Measurements from ENCODE around the gene MON1A. TPM values are rescaled to one million over a fixed set of nuclear protein-coding genes. Genes with fewer than 3 reads are reported as not detected.

Gene MON1A
- total and polyA plus RNA-seq, 4 donors, result 7.0 to 12.3 (median 9.4) TPM

DNA sequence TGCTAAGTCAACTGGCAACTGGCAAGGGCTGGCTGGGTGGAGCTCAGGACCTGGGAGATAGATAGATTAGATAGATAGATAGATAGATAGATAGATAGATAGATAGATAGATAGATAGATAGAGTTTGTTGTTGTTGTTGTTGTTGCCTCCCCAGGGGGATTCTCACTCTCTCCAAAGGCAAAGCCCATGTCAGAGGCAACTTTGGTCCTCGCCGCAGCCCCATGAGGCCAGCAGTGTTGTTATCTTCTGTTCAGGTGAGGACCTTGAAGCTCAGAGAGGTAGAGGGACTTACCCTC is 18.5 kb downstream of the MON1A start:
- Histone ChIP-seq H3K36me3 (ENCODE audit: control insufficient read depth in 4 of 4, insufficient read depth in 4 of 4, low read length in 4 of 4) (peaks cover 0 to 36% (median 3%) of the 10 kb centered on the region in 4 donors), H3K4me3 (no peak overlapping the region), H3K4me1 (ENCODE audit: control insufficient read depth in 5 of 5, insufficient read depth in 5 of 5, low read length in 5 of 5) (peaks cover 0 to 4% (median 0%) of the 10 kb centered on the region in 5 donors), H3K9me3 (ENCODE audit: control insufficient read depth in 4 of 4, insufficient read depth in 3 of 4, low read length in 3 of 4) (no peaks in the 10 kb centered on the region), H3K27me3 (ENCODE audit: control insufficient read depth in 3 of 3, insufficient read depth in 3 of 3, low read length in 2 of 3) (no peaks in the 10 kb centered on the region), H3K9ac (ENCODE audit: insufficient read depth in 1 of 2, low read length in 2 of 2) (no peak overlapping the region), H3K27ac (ENCODE audit: low read depth in 1 of 2, low read length in 1 of 2) (no peak overlapping the region)
- no peak for DNase-seq
- TF ChIP-seq, protein P1, sequence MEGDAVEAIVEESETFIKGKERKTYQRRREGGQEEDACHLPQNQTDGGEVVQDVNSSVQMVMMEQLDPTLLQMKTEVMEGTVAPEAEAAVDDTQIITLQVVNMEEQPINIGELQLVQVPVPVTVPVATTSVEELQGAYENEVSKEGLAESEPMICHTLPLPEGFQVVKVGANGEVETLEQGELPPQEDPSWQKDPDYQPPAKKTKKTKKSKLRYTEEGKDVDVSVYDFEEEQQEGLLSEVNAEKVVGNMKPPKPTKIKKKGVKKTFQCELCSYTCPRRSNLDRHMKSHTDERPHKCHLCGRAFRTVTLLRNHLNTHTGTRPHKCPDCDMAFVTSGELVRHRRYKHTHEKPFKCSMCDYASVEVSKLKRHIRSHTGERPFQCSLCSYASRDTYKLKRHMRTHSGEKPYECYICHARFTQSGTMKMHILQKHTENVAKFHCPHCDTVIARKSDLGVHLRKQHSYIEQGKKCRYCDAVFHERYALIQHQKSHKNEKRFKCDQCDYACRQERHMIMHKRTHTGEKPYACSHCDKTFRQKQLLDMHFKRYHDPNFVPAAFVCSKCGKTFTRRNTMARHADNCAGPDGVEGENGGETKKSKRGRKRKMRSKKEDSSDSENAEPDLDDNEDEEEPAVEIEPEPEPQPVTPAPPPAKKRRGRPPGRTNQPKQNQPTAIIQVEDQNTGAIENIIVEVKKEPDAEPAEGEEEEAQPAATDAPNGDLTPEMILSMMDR (IDR thresholded peaks at IDR 0.05; ENCODE audit: control extremely low read depth, extremely low read depth), result no peak
- ATAC-seq (ENCODE audit: insufficient read depth, low FRiP score), result no peak
- WGBS, 2 donors, result 94 to 100% methylated on average over 2 of the region's 2 CpGs

DNA sequence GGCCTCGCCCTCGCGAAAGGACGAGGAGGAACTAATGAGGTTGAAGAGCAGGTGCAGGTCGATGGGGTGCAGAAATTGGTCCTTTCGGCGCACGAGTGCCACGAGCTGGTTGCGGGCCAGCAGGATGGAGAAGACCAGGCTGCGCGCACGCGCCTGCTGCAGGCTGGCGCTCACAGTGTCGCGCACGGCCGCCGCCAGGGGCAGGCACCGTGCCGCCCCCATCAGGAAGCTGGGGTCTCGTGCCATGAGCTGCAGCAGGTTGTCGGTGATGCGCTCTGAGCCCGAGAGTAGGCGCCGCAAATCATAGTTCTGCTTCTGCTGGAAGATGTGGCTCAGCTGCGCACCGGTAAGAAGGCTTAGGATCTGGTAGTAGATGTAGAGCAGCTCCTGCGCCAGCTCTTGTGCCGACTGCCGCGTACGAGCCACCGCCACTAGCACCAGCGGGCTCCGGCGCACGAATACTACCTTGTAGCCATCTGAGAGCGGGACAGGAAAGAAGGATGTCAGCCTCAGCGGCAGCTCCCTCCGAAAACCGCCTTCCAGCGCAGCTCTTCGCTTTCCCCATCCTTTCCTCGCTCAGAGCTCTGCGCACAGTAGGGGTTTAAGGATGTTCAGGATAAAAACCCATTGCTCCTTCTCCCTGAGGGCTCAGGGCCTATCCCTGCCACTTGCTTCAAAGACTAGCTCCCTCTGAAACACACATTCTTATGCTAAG is 19.0 kb downstream of the MON1A start:
- Histone ChIP-seq H3K4me3 (no peak overlapping the region), H3K36me3 (ENCODE audit: control insufficient read depth in 4 of 4, insufficient read depth in 4 of 4, low read length in 4 of 4) (peaks cover 0 to 36% (median 3%) of the 10 kb centered on the region in 4 donors), H3K4me1 (ENCODE audit: control insufficient read depth in 5 of 5, insufficient read depth in 5 of 5, low read length in 5 of 5) (peaks cover 0 to 10% (median 2%) of the 10 kb centered on the region in 5 donors), H3K9ac (ENCODE audit: insufficient read depth in 1 of 2, low read length in 2 of 2) (no peak overlapping the region), H3K27ac (ENCODE audit: low read depth in 1 of 2, low read length in 1 of 2) (no peak overlapping the region), H3K9me3 (ENCODE audit: control insufficient read depth in 4 of 4, insufficient read depth in 3 of 4, low read length in 3 of 4) (no peaks in the 10 kb centered on the region), H3K27me3 (ENCODE audit: control insufficient read depth in 3 of 3, insufficient read depth in 3 of 3, low read length in 2 of 3) (no peaks in the 10 kb centered on the region)
- ATAC-seq (ENCODE audit: insufficient read depth, low FRiP score) (no peak), DNase-seq (no peak)
- TF ChIP-seq, protein P1 (IDR thresholded peaks at IDR 0.05; ENCODE audit: control extremely low read depth, extremely low read depth), result no peak
- WGBS, 2 donors, result 88 to 89% methylated on average over 48 of the region's 48 CpGs

DNA sequence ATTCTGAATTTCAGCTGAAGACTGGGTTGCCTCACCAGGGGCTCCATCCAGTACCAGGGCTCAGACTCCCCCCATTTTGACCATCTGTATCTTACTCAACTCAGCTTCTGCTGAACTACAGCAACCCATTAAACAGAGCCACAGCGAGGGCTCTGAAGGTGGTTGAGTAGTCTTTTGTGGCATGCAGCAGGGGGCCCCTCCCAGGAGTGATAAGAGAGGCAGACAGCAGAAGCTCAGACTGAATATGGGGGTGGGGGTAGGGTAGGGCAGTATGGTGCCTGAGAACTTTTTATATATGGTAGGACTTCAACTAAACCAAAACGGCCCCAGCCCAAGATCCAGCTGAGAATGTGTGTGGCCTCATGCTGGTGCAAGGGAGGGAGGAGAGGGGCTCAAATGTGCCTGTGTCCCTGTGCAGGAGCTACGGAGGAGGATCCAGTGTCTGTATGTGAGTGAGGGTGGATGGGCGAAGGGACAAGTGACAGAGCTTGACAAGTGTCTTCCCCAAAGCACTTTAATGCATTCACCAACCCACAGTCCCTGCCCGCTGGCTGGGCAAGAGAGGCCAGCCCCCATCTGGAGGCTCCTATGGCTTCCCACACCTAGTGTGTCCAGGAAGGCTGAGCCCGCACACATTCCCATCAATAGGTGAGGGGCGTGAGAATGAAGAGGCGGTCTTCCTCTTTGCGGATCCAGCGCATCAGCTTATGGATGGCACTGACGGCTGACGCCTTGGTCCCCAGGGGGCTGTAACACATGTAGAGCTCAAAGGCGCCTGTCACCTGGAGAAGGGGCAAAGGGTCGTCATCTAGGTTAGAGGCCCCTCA is 21.0 kb downstream of the MON1A start:
- Histone ChIP-seq H3K9me3 (ENCODE audit: control insufficient read depth in 4 of 4, insufficient read depth in 3 of 4, low read length in 3 of 4) (no peaks in the 10 kb centered on the region), H3K4me3 (no peak overlapping the region), H3K36me3 (ENCODE audit: control insufficient read depth in 4 of 4, insufficient read depth in 4 of 4, low read length in 4 of 4) (peaks cover 0 to 36% (median 3%) of the 10 kb centered on the region in 4 donors), H3K27me3 (ENCODE audit: control insufficient read depth in 3 of 3, insufficient read depth in 3 of 3, low read length in 2 of 3) (no peaks in the 10 kb centered on the region), H3K27ac (ENCODE audit: low read depth in 1 of 2, low read length in 1 of 2) (no peak overlapping the region), H3K9ac (ENCODE audit: insufficient read depth in 1 of 2, low read length in 2 of 2) (no peak overlapping the region), H3K4me1 (ENCODE audit: control insufficient read depth in 5 of 5, insufficient read depth in 5 of 5, low read length in 5 of 5) (peaks cover 0 to 16% (median 7%) of the 10 kb centered on the region in 5 donors)
- TF ChIP-seq, protein P1 (IDR thresholded peaks at IDR 0.05; ENCODE audit: control extremely low read depth, extremely low read depth), result no peak
- ATAC-seq (ENCODE audit: insufficient read depth, low FRiP score), result no peak
- WGBS, 2 donors, result 94 to 95% methylated on average over 14 of the region's 14 CpGs
- DNase-seq, result no peak

Measured in lung (tissue), 12 donors.